HepG2 (cell line): ENCODE data around the gene AMIGO3. TPM values are rescaled to one million over a fixed set of nuclear protein-coding genes. Genes with fewer than 3 reads are reported as not detected.

Source experiments
- AKAP8 ChIP-seq: sonication (generic); formaldehyde crosslinking; IDR thresholded peaks from 2 replicates; pipeline ENCODE4 v1.5.1; 2020; ENCODE audit warnings: mild to moderate bottlenecking, missing genetic modification reagents
- ARHGAP35 ChIP-seq: sonication (generic); formaldehyde crosslinking; IDR thresholded peaks from 2 replicates; pipeline ENCODE4 v1.9.0; 2022; ENCODE audit warnings: mild to moderate bottlenecking, inconsistent platforms, moderate library complexity, missing genetic modification reagents, borderline replicate concordance
- CCAR2 ChIP-seq: fragments of 200-400 bp; formaldehyde crosslinking; optimal IDR thresholded peaks from 2 replicates; pipeline ENCODE3; 2018; ENCODE audit warnings: low read depth, mild to moderate bottlenecking, low read length, moderate library complexity
- E2F2 ChIP-seq: sonication (generic); formaldehyde crosslinking; IDR thresholded peaks from 2 replicates; pipeline ENCODE4 v1.4.0; 2020; ENCODE audit warnings: missing genetic modification reagents, borderline replicate concordance
- EP300 ChIP-seq, 3 experiments: sonication (generic) in 1 of 3; formaldehyde crosslinking in 1 of 3; IDR thresholded peaks; 2 replicates each; pipeline versions ENCODE4 v1.5.1 to v1.6.1; 2011 to 2020; ENCODE audit warnings: low read depth in 2 of 3, low read length in 2 of 3, borderline replicate concordance in 1 of 3, improper control_type of control experiment in 1 of 3, mild to moderate bottlenecking in 1 of 3, missing genetic modification reagents in 1 of 3, moderate library complexity in 1 of 3
- HOXA9 ChIP-seq: sonication (generic); formaldehyde crosslinking; IDR thresholded peaks from 2 replicates; pipeline ENCODE4 v1.8.1; 2022; ENCODE audit warnings: missing genetic modification reagents, mild to moderate bottlenecking, moderate library complexity, borderline replicate concordance
- IRF1 ChIP-seq: sonication (generic); formaldehyde crosslinking; IDR thresholded peaks from 2 replicates; pipeline ENCODE4 v1.4.0; 2020; ENCODE audit warnings: low read depth, mild to moderate bottlenecking, missing genetic modification reagents
- KDM6A ChIP-seq: IDR thresholded peaks from 2 replicates; pipeline ENCODE4 v1.6.1; 2016; ENCODE audit warnings: low read depth
- PAF1 ChIP-seq: IDR thresholded peaks from 2 replicates; pipeline ENCODE4 v1.6.1; 2016; ENCODE audit warnings: missing genetic modification reagents, missing compliant biosample characterization
- PHB2 ChIP-seq: fragments of 450-650 bp; IDR thresholded peaks from 2 replicates; pipeline ENCODE4 v1.6.1; 2018; ENCODE audit not compliant: partially characterized antibody
- SNAI1 ChIP-seq: sonication (generic); formaldehyde crosslinking; IDR thresholded peaks from 2 replicates; pipeline ENCODE4 v1.5.0; 2020; ENCODE audit warnings: mild to moderate bottlenecking, missing genetic modification reagents, borderline replicate concordance
- SP4 ChIP-seq: sonication (generic); formaldehyde crosslinking; IDR thresholded peaks from 2 replicates; pipeline ENCODE4 v1.8.1; 2023; ENCODE audit warnings: mild to moderate bottlenecking, missing genetic modification reagents
- U2AF2 ChIP-seq: fragments of 200-400 bp; formaldehyde crosslinking; IDR thresholded peaks from 2 replicates; pipeline ENCODE4 v1.6.1; 2017; ENCODE audit warnings: low read depth, mild to moderate bottlenecking, low read length
- ZNF331 ChIP-seq: sonication (generic); formaldehyde crosslinking; IDR thresholded peaks from 2 replicates; pipeline ENCODE4 v1.4.0; 2020; ENCODE audit warnings: missing genetic modification reagents
- ZNF776 ChIP-seq: sonication (generic); formaldehyde crosslinking; IDR thresholded peaks from 2 replicates; pipeline ENCODE4 v1.4.0; 2020; ENCODE audit warnings: mild to moderate bottlenecking, missing genetic modification reagents
- ZNF780A ChIP-seq: sonication (generic); formaldehyde crosslinking; IDR thresholded peaks from 2 replicates; pipeline ENCODE4 v1.8.0; 2022; ENCODE audit warnings: mild to moderate bottlenecking, missing genetic modification reagents, moderate library complexity
- ZSCAN29 ChIP-seq: sonication (generic); formaldehyde crosslinking; conservative IDR thresholded peaks from 2 replicates; pipeline ENCODE4 v1.4.0; 2020; ENCODE audit warnings: mild to moderate bottlenecking, missing genetic modification reagents
- polyA plus RNA-seq, 8 experiments: library from polyadenylated mRNA; depleted of rRNA in 3 of 8; stranded (reverse) in 7 of 8; unstranded in 1 of 8; fragments of >200 nt; fragmentation: Illumina TruSeq in 4 of 8; extraction: Trizol in 4 of 8; gene quantifications; 2 replicates each; pipeline versions ENCODE4 v1.2.1 to v1.2.3, GENCODE V29; 2011 to 2016; ENCODE audit warnings: low read depth in 4 of 8, missing spikeins in 1 of 8, mixed read lengths in 1 of 8; ENCODE audit not compliant: insufficient read depth in 1 of 8
- total RNA-seq, 5 experiments: library from RNA; depleted of rRNA; stranded (reverse); fragments of >200 nt; fragmentation: Illumina TruSeq; extraction: Trizol; gene quantifications; 2 replicates each; pipeline ENCODE4 v1.2.3, GENCODE V29; 2016; ENCODE audit warnings: low read depth in 1 of 5
- TF ChIP-seq, protein P1 (sequence below): sonication (generic); formaldehyde crosslinking; IDR thresholded peaks from 2 replicates; pipeline ENCODE4 v1.5.1; 2020; ENCODE audit warnings: missing genetic modification reagents, mild to moderate bottlenecking, borderline replicate concordance
- TF ChIP-seq, protein P2 (sequence below): sonication (generic); formaldehyde crosslinking; IDR thresholded peaks from 2 replicates; pipeline ENCODE4 v1.5.0; 2020; ENCODE audit warnings: missing genetic modification reagents, mild to moderate bottlenecking, borderline replicate concordance
- TF ChIP-seq, protein P3 (sequence below): sonication (generic); formaldehyde crosslinking; IDR thresholded peaks from 2 replicates; pipeline ENCODE4 v1.8.0; 2022; ENCODE audit warnings: missing genetic modification reagents, low read depth, mild to moderate bottlenecking, borderline replicate concordance

The AMIGO3 gene
- total and polyA plus RNA-seq, 2 of the 13 experiments (the other 11 are each of a cell fraction or from before 2014, with no cell fraction given) = 0.35 TPM; not detected in 1

GRCh38 chr3:49723296-49723627 is 3.8 kb upstream of the AMIGO3 start (continued):
- TF ChIP-seq U2AF2 (no peak), HOXA9 (CRISPR knock-in tag) (0 out of 2 replicates have a peak, but pooled peaks have one; percentile 51), ZNF776 (no peak), KDM6A (CRISPR knock-in tag) (no peak), ZSCAN29 (CRISPR knock-in tag) (no peak), SP4 (CRISPR knock-in tag) (0 out of 2 replicates have a peak, but pooled peaks have one; percentile 5), AKAP8 (0 out of 2 replicates have a peak, but pooled peaks have one; percentile 8), E2F2 (CRISPR knock-in tag) (no peak), ZNF331 (CRISPR knock-in tag) (no peak), CCAR2 (no peak), ZNF780A (CRISPR knock-in tag) (peak; percentile 62; the same call in 1 of the 2 replicates), IRF1 (CRISPR knock-in tag) (no peak), PAF1 (0 out of 2 replicates have a peak, but pooled peaks have one; percentile 29), EP300 (IDR thresholded peaks at IDR 0.05; ENCODE audit: low read depth in 2 of 2, low read length in 2 of 2) (no peak), EP300 (CRISPR knock-in tag; IDR thresholded peaks at IDR 0.05; ENCODE audit: borderline replicate concordance) (no peak), PHB2 (no peak), SNAI1 (CRISPR knock-in tag) (no peak), ARHGAP35 (no peak)
- TF ChIP-seq, protein P1, sequence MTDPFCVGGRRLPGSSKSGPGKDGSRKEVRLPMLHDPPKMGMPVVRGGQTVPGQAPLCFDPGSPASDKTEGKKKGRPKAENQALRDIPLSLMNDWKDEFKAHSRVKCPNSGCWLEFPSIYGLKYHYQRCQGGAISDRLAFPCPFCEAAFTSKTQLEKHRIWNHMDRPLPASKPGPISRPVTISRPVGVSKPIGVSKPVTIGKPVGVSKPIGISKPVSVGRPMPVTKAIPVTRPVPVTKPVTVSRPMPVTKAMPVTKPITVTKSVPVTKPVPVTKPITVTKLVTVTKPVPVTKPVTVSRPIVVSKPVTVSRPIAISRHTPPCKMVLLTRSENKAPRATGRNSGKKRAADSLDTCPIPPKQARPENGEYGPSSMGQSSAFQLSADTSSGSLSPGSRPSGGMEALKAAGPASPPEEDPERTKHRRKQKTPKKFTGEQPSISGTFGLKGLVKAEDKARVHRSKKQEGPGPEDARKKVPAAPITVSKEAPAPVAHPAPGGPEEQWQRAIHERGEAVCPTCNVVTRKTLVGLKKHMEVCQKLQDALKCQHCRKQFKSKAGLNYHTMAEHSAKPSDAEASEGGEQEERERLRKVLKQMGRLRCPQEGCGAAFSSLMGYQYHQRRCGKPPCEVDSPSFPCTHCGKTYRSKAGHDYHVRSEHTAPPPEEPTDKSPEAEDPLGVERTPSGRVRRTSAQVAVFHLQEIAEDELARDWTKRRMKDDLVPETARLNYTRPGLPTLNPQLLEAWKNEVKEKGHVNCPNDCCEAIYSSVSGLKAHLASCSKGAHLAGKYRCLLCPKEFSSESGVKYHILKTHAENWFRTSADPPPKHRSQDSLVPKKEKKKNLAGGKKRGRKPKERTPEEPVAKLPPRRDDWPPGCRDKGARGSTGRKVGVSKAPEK (CRISPR knock-in tag) = no peak
- TF ChIP-seq, protein P2, sequence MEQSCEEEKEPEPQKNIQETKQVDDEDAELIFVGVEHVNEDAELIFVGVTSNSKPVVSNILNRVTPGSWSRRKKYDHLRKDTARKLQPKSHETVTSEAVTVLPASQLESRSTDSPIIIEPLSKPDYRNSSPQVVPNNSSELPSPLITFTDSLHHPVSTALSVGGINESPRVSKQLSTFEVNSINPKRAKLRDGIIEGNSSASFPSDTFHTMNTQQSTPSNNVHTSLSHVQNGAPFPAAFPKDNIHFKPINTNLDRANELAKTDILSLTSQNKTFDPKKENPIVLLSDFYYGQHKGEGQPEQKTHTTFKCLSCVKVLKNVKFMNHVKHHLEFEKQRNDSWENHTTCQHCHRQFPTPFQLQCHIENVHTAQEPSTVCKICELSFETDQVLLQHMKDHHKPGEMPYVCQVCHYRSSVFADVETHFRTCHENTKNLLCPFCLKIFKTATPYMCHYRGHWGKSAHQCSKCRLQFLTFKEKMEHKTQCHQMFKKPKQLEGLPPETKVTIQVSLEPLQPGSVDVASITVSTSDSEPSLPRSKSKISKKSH = no peak
- TF ChIP-seq, protein P3, sequence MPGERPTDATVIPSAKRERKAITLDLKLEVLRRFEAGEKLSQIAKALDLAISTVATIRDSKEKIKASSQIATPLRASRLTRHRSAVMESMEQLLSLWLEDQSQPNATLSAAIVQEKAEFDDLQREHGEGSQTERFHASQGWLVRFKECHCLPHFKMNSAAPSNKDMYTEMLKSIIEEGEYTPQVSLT = no peak
